GM19351 (cell line): ENCODE results near the gene SLC25A34.

Experiments
- ATAC-seq: cut with Tn5 transposase; IDR thresholded peaks from one replicate; pipeline ENCODE4 v1.9.1; 2021; ENCODE audit warnings: mild to moderate bottlenecking, moderate library complexity; ENCODE audit not compliant: unreplicated experiment

The SLC25A34 gene

DNA sequence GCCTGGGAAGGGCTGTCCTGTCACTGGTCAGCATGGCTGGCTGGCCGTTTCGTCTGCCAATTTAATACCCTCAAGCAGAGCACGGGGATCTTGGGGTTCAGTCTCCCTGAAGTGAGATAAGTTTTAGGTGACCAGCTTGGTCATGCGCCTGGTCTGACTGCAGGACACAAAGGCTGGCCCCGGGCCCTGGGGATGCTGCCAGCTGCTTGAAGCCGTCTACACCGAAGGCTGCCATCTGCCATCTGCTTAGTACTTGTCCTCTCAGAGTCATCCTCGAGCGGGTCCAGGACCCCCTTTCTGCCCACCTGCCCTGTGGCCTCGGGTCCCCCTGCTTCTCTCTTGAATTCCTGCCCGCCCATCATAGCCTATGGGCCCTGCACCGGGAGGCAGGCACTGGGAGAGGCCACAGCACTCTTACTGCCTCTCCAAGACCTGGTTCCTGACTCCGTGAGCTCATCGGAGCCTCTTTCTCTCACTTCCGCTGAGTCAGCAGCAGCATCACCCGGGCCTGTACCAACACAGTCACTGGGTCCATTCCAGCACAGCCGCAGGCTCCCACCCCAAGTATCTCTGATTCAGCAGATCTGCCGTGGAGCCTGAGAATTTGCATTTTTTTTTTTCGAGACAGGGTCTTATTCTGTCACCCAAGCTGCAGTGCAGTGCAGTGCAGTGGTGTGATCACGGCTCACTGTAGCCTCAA, 29.6 kb downstream of the SLC25A34 start:
- no peak for ATAC-seq

DNA sequence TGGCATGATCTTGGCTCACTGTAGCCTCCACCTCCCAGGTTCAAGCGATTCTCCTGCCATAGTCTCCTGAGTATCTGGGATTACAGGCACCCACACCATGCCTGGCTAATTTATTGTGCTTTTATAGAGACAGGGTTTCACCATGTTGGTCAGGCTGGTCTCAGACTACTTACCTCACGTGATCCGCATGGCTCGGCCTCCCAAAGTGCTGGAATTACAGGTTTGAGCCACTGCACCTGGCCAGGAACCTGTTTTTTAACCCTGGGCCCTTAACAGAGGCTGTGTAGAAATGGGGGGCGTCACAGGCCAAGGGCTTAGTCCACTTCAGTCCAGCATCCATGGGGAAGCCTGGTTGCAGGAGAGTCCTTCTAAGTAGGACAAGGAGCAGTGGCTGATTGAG, 31.9 kb downstream of the SLC25A34 start:
- ATAC-seq = no peak

DNA sequence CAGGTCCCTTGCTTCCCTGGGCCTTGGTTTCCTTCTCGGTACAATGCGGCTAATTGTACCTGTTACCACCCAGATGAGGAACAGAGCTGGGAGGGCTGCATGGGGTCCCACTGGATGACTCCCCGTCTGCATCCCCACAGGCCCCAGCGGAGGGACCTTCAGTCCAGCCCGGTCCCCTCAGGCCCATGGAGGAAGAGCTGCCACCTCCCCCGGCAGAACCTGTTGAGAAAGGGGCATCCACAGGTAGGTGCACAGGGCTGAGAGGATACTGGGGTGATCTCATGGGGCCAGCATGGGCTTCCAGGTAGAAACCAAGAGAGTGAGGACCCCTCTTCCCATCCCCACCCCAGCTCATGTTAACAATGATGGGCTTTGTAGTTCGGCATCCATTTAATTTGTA, 32.3 kb downstream of the SLC25A34 start:
- no peak for ATAC-seq

DNA sequence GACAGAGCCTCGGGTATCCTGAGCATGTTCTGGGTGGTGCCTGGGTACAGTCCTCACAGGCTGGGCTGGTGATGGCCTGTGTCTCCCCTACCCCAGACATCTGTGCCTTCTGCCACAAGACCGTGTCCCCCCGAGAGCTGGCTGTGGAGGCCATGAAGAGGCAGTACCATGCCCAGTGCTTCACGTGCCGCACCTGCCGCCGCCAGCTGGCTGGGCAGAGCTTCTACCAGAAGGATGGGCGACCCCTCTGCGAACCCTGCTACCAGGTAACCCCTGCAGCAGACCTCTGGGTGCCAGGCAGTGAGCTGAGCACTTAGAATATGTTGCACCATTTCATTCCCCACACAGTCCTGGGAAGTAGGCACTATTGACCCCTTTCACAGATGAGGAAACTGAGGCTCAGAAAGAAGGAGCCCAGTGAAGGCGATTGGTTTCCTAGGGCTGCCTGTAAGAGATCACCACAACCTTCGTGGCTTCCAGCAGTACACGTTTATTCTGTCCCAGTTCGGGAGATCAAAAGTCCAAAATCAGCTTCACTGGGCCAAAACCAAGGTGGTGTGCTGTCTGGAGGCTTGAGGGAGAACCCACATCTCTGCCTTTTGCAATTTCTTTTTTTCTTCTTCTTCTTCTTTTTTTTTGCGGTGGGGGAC, 34.4 kb downstream of the SLC25A34 start:
- no peak for ATAC-seq

GRCh38 chr1:15771836-15772515, 35.9 kb downstream of the SLC25A34 start:
- no peak for ATAC-seq

DNA sequence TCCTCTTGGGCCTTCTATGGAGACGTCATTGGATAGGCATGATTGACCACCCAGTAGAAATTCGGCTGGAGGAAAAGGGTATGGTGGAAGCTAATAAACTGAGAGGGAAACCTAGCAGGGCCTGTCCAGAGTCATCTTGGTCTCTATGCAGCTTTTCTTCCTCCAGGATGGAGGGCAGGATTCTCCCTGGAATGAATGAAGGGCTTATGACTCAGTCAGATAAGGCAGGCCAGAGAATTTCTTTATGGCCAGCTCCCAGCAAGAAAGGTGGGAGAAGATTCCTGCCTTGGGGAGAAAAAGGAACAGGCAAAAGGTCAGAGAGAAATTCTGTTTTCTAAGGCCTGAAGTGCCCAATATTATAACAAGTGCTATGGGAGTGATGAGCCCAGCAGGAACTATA, 39.6 kb downstream of the SLC25A34 start:
- ATAC-seq = no peak

DNA sequence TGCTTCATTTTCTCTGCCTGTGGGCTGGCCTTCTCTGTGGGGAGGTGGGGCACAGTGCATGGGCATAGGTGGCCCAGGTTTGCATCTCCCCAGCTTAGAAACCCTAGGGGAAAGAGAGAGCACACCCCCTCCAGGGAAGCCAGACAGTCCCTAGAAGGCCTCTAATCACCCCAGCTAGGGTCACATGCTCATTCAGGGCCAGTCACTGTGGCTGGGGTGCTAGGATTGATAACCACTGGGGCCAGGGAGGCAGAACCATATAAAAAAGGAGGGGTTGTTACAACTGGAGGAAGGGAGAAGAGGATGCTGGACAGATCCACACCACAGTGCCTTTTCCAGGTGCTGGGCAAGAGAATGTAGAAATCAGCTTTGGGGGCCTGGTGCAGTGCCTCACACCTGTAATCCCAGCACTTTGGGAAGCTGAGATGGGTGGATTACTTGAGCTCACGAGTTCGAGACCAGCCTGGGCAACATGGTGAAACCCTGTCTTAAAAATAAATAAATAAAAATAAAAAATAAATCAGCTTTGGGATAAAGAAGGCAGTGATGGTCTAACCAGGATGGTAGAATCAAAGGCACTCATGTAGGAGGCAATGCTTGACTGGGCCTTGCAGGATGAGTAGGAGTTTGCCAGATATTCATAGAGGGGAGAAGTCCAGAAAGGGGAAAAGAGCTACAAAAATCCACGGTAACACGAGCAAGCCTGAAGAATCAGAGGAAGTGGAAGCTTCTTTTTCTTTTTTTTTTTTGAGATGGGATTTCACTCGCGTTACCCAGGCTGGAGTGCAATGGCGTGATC, 42.0 kb downstream of the SLC25A34 start:
- no peak for ATAC-seq

GRCh38 chr1:15785683-15786082, 49.6 kb downstream of the SLC25A34 start:
- ATAC-seq = no peak

- no peak for ATAC-seq
Observed at GRCh38 chr1:15786581-15786980, 50.5 kb downstream of the SLC25A34 start.

DNA sequence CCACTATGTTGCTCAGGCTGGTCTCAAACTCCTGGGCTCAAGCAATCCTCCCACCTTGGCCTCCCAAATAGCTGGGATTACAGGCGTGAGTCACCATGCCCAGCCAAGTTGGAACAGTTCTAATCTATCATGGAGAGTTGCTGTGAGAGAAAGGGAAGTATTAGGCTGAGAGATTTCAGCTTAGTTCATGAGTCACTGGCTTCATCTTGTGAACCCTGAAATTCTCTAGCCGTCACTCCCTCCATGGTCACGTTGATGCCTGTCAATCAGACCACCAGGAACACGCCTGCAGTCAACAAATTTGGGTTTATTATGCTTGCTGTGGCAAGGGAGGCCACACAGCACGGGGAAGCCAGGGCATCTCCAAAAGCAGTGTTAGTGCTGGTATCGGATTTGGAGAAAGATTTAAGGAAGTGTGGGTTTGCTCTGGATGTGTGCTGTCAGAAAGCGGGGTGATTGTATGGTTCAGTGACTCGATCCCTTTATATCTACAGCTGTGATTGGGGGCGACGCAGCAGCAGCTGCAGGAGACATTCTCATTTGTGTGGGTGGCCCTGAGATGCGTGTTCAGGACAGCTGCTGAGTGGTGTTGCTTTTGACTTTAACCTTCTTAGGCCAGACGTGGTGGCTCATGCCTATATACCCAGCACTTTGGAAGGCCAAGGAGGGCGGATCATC, 52.7 kb downstream of the SLC25A34 start:
- no peak for ATAC-seq
